Superior temporal gyrus (tissue), 1 donor: ENCODE results near the gene CUL7.
"Not testable (repeated sequence)": the region's sequence is repeated elsewhere in the genome, so short reads cannot be mapped to it uniquely, and the experiment has no call there.

Source experiments
- DNase-seq: peaks from one replicate; pipeline ENCODE4 v3.0.0-alpha.2; 2016; ENCODE audit errors: extremely low spot score

CUL7 gene

GRCh38 chr6:43053545-43054205, at the start of gene CUL7:
CUL7 (minus strand) TSS chr6:43053851; CDS start chr6:43052788, 1,063 bp downstream.
- peak; percentile 78 for DNase-seq

- DNase-seq, result no peak
These were observed 47.8 kb upstream of the CUL7 start for GRCh38 chr6:43101497-43101896.

- DNase-seq, result no peak
These were observed 43.9 kb upstream of the CUL7 start for GRCh38 chr6:43097502-43097901.

GRCh38 chr6:43097098-43097489, 43.4 kb upstream of the CUL7 start:
- DNase-seq, result no peak

DNA sequence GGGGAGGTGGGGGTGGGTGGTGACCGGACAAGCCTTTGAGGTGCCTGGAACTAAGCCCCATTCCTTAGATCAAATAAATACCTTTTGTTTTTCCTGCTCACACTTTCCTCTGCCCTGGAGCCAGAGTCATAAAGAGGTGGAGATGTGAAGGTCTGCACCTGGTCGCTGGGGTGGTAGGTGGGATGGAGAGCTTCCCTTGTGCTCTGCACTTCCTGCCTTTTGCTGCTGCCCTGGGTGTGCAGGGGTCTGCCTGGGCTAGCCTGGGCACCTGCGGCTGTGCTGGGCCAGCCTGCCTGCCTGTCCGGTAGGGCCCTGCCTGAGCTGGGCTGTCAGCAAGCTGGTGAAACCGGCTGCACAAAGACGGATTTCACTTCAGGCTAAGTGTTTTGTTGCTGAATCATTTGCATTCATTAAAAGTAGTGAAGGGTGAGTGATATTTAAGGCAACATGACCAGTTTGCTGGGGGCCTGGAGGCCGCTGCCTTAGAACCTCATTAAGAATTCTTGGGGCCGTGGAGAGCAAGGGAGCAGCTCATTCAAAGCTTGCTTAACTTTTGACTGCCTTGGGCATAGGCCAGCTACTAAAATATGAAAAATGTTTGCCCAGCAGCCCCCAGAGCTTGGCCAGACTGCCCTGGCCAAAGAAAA, 42.9 kb upstream of the CUL7 start:
- no peak for DNase-seq

DNA sequence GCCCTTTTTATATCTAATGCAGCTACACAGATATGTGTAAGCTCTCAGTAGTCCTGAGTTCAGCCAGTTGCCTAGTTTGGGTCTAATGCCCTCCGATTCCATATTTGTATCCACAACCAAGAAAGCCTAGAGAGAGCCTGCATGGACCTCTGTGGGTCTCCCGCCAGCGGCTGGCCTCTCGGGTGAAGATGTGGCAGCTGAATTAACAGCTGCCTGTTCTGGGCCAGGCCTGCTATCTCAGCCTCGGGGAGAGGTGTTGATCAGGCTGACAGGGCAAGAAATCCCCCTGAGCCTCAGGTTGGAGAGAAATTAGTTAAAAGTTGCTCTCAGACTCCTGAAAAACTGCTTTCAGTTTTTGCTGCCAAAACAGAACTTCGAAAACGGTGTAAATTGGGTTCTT, 42.3 kb upstream of the CUL7 start:
- no peak for DNase-seq

DNA sequence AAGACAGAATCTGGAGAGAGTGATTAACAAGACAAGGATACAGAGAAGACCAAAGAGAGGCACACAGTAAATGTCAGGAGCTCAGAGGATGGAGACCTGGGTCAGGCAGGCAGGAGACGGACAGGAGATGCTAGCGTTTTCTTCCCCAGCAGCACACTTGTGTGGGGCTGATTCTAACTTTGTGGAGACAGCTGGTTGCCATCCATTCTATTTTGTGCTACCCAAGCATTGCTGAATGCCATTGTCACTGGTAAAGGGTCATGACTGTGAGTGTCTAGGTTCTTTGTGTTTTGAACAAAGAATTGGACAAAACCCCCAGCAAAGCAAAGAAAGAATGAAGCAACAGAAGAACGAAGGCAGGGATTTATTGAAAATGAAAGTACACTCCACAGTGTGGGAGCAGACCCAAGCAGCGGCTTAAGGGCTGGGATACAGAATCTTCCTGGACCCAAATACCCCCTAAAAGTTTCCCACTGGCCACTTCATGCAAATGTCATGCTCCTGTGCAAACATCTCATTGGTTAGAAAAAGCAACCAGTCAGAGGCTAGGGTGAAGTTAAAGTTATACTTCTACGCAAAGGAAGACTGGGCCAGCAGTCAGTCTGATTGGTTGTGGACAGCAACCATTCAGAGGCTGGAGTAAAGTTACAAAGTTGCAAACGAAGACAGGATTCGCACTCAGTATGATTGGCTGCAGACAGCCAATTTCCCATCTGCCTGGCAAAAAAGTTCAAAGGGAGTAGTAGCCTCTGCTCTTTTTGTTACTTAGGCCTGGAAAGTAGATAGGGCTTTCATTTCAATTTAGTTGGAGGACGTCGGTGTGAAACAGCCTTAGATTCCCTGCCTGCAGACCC, 40.0 kb upstream of the CUL7 start:
- DNase-seq, result no peak

DNA sequence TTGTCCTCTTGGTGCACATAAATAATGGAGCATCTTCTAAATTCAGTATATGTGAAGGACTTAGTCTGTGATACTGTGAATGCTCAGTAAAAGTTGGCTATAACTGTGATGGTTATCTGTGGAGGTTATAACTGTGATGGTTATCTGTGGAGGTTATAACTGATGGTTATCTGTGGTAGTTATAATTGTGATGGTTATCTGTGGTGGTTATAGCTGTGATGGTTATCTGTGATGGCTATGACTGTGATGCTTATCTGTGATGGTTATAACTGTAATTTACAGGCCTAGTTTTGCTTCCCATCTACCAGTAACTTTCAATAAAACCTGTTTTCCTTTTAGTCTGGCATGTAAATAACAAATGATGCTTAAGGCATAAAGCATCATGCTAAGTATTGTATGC, 39.0 kb upstream of the CUL7 start:
- no peak for DNase-seq

DNA sequence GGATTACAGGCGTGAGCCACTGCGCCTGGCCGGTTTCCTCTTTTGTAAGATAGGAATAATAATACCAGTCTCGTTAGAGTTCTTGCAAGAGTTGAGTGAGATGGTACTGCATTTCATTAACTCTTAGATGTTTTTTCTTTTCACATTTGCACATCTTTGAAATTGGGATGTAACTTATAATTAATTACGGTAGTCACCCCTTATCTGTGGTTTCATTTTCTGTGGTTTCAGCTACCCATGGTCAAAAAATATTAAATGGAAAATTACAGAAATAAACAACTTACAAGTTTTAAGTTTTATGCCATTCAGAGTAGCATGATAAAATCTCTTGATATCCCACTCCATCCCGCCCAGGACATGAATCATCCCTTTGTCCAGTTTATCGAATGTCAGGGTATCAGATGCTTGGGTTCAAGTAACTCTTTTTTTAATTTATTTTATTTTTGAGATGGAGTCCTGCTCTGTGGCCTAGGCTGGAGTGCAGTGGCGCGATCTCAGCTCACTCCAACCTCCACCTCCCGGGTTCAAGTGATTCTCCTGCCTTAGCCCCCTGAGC, 37.9 kb upstream of the CUL7 start:
- DNase-seq, result no peak

- no peak for DNase-seq
These were observed 37.4 kb upstream of the CUL7 start for GRCh38 chr6:43091020-43091419.

- no peak for DNase-seq
These were observed 36.9 kb upstream of the CUL7 start for GRCh38 chr6:43090559-43090956.

DNA sequence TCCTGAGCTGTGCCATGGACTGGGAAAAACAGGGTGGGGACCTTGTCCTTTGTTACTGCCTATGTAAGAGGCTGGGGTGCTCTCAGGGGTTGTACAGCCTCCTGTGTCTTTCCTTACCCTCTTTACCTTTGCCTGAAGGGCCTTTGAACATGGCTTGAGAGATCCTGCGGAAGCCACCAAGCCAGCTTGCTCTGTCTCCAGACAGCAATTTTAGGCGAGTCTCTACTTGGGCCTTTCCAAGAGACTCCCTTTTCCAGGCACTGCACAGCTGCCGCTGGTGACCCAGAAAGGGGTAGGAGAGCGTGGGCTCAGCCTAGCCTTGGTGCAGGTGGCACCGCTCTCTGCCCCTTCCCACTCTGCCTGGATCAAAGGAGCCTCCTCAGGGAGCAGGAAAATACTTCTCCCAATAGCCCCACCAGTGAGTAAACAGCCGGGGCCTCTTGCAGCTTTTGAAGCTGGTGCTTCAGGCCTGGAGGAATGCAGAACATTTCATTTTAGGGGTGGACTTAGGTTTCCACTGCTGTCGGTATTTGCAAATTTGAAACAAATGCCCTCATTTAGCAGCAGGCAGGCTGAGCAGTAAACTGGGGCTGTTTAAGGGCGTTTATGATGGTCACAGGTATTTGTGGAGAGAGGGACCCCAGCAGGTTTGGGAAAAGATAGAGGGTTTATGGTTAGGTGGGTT, 36.4 kb upstream of the CUL7 start:
- no peak for DNase-seq

GRCh38 chr6:43089467-43089866, 35.8 kb upstream of the CUL7 start:
- DNase-seq, result no peak

- DNase-seq, result no peak
These were observed 35.0 kb upstream of the CUL7 start for GRCh38 chr6:43088654-43089056.

DNA sequence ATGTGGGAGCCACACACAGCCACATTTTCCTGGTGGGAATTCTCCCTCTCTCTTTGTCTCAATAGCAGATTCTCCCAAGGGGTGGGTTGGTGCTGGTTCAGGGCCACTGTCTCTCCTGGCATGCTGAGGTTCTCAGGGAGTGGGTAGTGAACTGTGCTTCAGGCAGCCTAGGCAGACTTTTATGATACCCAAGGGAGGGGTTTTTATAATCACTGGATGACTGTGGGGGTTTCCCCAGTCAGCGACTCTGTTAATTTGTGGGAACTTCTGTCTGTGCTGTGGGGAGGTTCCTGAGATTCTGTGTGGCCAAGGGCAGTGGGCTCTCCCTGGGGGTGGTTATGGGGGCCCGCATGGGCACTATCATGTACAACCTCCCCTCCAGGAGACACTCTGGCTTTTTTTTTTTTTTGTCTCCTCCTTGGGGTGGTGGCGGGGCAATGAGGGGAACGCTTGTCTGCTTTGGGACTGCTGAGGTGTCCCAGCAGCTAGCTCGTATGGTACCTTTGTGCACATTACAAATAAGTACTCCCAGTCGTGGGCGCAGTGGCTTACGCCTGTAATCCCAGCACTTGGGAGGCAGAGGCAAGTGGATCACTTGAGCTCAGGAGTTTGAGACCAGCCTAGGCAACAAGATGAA, 32.5 kb upstream of the CUL7 start:
- DNase-seq, result no peak

- DNase-seq, result no peak
These were observed 29.4 kb upstream of the CUL7 start for GRCh38 chr6:43082806-43083655.

DNA sequence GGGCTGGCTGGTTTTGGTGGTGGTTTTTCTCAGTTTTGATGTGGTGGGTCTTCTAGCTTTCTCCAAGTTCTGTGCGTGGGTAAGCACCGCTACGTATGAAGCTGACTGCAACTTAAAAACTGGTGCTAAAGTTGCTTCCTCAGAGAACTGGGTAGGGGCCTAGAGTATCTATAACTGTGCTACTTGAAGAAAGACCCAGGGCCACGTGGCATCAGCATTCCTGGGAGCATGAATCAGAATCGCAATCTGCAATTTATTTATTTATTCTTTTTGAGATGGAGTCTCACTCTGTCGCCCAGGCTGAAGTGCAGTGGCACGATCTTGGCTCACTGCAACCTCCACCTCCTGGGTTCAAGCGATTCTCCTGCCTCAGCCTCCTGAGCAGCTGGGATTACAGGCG, 28.3 kb upstream of the CUL7 start:
- DNase-seq, result not testable (repeated sequence)

- DNase-seq, result no peak
These were observed 27.4 kb upstream of the CUL7 start for GRCh38 chr6:43081043-43081442.

DNA sequence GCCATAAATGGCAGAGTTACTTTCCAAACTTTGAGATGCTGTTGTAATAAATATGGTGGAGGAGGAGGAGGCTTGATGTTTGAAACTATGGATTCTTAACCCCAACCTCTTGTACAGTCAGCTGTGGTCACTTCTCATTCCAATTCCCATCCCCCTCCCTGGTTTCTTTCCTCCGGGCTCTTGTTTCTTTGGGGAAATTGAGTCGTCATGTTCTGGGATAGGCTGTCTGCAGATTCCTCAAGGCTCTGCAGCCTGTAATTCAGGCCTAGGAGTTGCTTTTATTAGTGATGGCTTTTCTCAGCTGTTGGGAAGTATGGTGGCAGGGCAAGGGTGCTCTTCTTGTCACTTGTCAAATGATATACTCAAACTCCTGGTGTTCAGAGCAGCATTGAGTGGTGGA, 25.0 kb upstream of the CUL7 start:
- no peak for DNase-seq

- DNase-seq, result no peak
These were observed 24.4 kb upstream of the CUL7 start for GRCh38 chr6:43077981-43078511.
